Measurements from ENCODE around the gene CYTH1.
"Not testable (repeated sequence)": the region's sequence is repeated elsewhere in the genome, so short reads cannot be mapped to it uniquely, and the experiment has no call there.

CYTH1 gene

DNA sequence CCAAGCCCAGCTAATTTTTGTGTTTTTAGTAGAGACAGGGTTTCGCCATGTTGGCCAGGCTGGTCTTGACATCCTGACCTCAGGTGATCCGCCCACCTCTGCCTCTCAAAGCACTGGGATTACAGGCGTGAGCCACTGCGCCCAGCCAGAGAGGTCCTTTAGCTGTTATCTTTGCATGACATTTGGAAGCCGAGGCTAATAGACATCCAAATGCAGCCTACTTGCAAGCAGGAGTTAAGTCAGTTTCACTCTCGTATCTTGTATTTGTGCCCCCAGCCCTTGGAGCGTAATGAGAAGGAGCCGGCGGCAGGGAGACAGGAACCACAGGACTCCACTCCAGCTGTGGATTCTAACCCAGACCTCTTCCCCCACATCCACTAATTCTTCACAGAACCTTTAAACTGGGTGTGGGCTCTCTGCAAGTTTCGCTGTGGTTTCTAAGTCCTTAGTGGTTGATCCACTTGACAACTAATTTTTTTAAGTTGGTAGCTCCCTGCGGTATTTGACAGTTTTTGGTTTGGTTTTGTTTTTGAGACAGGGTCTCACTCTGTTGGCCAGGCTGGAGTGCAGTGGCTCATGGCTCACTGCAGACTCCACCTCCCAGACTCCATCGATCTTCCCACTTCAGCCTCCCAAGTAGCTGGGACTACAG, 3.1 kb upstream of the CYTH1 start:
- no peak for DNase-seq

DNA sequence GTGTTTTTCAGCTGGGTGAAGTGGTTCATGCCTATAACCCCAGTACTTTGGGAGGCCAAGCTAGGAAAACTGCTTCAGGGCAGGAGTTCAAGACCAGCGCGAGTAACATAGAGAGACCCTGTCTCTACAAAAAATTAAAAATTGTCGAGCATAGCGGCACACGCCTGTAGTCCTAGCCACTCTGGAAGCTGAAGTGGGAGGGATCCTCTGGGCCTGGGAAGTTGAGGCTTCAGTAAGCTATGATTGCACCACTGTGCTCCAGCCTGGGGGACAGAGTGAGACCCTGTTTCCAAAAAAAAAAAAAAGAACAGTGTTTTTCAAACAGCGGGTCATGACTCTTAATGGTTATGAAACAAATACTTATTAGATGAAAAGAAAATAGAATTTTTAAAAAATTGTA, 2.3 kb upstream of the CYTH1 start:
- DNase-seq, result no peak

DNA sequence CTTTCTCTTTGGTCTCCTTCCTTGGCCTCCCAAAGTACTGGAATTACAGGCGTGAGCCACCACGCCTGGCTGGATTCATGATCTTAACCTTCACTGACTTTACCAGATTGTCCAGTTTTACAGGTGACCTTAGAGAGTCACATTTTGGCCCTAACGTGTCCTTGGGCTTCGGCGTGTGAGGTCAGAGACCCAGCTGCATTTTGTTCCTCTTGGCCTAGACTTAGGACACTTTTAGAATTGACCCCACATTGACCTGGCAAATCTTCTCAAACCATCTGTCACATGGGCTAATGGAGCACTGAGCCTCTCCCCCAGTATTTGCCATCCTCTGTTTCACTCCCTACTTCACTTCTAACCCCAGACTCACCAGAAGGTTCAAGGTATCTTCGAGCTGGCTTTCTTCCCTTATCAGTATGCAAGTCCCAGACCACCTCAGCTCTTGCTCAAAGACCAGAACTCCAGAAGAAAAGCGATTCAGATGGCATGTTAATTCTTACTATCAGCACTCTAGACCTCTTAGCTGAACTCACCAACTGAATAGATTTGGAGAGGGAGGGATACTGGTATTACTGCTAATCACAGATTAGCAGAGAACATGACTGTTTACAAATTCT, 1.7 kb upstream of the CYTH1 start:
- no peak for DNase-seq

DNA sequence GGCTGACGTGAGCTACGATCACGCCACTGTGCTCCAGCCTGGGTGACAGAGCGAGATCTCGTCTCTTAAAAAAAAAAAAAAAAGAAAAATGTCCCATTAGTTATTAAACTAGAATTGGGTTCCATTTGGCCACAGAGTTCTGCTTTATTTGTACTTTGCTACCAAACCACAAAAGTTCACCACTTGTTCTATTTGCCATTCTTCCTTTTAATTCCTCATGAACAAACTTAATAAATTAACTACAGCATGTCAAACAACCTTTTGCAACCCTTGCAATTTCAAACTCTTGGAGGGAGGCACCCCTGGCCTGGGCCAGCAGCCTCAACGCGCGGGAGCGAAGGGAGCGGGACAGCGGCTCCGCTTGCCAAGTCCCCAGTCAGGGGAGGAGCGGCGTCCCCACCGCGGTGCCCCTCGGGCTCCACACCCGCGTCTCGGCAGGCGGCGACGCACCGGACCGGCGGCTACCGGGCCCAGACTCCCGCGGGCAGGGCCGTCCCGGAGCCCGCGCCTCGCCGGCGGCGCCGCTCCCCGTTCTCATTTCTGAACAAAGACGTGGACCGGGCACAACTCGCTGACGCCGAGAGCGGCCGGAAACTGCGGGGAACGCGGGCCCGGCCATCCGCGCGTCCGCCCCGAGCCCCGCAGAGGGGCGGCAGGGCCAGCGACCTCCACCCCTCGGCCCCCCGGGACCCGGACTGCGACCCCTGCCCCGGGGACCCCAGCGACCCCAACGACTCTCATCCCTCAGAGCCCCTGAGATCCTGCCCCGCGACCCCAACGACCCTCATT, 775 bp downstream of the CYTH1 start:
- no peak for DNase-seq

DNA sequence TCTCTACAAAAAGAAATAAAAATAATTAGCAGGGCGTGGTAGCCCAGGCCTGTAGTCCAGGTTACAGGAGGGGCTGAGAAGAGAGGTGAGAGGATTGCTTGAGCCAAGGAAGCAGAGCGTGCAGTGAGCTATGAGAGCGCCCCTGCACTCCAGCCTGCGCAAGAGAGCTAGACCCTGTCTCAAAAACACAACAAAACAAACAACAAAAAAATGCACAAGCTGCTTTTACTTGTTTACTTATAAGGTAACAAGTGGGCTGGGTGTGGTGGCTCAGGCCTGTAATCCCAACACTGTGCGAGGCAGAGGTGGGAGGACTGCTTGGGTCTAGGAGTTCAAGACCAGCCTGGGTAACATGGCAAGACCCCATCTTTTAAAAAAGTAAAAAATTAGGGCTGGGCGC, 1.7 kb downstream of the CYTH1 start:
- no peak for DNase-seq

DNA sequence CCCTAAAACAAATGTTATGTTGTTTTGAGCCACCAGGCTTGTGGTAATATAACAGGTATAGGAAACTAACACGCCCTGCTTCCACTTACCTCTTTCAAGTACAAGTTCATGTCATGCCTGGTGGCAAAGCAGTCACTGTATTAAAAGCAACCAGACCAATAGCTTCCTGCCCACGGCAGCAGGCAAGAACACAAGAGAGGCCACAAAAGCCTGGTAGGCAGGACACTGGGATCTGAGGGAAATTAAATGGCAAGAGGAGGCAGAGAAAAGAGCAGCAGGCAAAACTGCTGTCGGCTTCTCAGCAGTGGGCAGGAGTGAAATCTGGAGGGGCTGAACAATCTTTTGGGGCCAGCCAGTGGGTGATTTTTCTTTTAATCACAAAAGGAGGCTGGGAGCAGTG, 2.2 kb downstream of the CYTH1 start:
- DNase-seq, result peak; percentile 10

DNA sequence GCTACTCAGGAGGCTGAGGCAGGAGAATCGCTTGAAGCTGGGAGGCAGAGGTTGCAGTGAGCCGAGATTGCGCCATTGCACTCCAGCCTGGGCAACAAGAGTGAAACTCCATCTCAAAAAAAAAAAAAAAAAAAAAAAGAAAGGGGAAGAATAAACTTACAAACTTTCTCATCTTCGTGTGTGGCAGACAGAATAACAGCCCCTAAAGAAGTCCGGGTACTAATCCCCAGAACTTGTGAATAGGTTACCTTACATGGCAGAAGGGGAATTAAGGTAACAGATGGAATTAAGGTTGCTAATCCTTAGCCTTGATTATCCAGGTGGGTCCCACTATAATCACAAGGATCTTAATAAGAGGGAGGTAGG, 2.8 kb downstream of the CYTH1 start:
- DNase-seq, result not testable (repeated sequence)

DNA sequence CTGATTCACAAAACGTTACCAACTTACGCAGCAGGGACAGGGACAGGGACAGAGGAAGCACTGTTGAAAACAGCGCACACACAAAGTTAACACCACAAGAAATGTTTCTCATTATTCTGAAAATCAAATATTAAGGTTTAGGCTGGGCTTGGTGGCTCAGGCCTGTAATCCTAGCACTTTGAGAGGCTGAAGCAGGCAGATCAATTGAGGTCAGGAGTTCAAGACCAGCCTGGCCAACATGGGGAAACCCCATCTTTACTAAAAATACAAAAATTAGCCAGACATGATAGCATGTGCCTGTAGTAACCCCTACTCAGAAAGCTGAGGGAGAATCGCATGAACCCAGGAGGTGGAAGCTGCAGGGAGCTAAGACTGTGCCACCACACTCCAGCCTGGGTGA, 4.2 kb downstream of the CYTH1 start:
- no peak for DNase-seq

DNA sequence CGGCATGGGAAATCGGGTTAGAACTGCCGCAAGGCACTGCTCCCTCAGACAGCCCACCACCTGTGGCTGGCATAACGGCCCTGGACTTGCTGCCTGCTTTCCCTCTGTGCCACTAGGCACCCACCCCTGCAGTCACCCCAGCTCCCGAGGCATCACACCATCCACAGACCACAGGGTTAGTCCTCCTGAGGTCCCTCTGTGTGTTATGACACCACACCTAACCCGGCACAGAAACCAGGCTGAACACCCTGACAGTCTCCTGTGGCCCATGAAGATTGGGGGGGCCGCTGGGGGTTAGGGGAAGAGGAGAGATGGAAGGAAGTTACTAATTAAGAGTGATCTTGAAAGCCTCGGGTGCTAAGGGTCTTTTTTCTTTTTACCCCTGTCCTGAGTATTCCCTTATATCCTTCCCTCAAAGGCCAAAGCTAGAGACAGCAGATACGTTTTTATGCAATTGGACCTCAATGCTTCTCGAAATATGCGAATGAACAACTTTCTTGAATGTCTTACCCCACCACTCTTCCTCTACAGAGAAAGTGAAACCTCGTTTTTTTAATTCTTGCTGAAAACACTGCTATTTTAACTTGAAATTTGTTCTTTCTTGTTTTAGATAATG, 7.0 kb downstream of the CYTH1 start:
- DNase-seq, result no peak

DNA sequence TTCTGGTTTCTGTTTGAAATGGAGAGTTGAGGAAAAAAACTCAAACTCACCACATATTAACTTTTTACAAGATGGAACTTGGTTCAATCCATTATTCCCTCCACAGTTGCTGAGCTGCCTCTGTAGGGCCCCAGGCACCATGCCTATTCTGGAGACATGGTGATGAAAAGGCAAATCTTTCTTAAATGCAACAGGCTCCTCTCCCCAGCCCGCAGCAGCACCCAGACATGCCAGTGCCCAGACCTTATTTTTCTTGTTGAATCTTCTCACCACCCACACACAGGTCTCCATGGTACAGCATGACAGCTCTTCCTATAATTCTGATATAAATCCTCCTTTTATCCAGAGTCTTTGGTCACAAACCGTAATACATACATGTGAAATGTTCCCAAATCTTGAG, 7.6 kb downstream of the CYTH1 start:
- DNase-seq, result no peak

DNA sequence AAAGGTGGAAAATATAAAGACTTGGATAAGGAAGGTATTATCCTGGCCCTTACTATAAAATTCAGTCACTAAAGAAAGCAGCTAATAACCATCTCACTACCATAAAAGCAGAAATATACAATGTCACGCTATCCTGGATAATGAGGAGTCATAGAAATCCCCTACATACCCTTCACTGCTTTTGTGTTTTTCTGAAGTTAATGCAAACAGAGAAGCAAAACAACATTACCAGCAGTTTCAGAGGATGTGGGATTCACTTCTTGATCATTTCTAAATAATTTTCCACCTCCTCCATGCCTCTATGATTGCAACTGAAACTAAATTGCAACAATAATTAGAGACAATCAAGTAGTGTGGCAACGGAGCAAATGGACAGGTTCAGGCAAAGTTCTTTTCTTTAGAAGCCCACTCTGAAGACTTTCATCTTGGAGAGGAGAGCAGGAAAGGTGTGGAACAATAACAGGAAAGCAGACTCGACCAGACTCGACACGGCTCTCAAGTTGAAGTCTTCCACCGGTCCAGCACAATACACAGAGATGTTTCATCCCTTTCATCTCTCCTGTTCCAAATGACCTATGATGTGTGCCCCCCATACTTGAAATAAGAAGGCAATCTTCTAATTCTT, 10.2 kb downstream of the CYTH1 start:
- DNase-seq, result no peak

DNA sequence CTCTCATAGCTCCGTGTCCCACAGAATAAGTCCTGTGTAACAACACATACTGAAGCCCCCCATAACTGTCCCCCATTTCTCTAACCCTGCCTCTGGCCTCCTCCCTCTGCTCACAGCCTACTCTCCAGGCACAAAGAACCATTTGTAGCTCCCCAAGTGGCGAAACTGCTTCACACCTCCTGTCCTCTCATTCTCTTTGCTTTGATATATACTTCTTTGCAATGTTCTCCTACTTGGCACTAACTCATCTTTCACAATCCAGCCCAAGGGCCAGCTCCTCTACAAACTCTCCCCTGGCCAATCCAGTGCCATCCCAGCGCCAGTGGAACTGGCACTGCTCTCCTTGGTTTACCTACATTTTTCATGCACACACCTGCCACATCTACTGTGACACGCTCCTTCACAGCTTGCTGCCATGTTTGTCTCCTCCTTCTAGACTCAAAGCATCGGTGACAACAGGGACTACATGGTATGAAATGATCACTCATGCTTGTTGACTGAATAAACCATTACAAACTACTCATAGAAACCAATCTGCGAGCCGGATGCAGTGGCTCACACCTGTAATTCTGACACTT, 12.8 kb downstream of the CYTH1 start:
- DNase-seq, result no peak

DNA sequence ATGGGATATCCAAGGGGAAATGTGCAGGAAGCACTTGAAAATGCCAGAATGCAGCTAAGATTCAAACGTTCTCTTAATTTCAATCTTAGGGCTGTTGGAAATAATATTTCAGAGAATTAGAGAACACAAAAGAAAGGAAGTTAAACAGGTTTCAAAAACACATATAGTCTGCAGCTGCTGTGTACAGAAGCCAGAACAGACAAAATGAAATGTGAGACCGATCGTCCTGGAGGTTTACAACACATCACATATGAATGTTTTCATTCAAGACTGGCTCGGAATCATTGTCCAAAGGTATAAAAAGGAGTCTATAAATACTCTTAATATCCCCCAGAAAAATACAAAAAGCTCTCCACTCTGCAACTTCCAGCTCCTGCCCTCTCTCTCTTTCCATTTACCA, 14.3 kb downstream of the CYTH1 start:
- DNase-seq, result no peak

DNA sequence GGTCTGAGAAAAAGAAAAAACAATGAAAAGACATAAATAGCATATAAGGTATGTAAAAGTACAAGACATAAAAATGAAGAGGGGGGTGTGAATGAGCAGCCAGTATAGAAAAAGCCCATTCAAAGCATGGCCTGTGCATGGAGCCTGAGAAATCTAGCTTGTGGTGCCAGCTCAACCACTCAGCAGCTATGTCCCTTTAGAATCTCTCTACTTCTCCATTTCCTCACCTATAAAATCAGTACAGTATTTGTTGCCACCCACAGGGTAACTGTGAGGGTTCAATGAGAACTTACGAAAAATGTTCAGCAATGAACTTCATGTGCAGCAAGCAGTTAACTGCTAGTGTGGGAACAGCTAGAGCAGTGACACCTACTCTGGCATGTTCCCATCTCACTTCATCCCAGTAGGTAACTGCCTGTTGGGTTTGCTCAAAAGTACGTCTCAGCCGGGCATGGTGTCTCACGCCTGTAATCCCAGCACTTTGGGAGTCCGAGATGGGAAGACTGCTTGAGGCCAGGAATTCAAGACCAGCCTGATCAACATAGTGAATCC, 15.3 kb downstream of the CYTH1 start:
- DNase-seq, result no peak

DNA sequence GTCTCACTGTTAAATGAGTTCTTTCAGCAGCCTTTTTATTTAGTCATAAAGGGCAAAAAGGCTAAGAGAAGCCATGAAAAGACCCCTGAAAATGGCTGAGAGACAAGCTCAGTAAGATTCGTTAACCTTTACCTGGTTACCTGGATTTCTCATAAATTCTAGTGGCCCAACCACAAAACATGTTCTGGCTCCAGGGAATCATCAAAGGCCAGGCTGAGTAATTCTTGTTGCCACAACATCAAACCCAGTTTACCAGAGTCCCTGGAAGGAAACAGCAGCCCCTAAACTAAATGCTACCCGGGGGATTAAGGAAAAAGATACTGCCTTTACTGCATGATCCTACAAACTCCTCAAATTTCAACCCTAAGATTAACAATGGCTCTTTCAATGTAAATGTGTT, 15.8 kb downstream of the CYTH1 start:
- DNase-seq, result no peak

DNA sequence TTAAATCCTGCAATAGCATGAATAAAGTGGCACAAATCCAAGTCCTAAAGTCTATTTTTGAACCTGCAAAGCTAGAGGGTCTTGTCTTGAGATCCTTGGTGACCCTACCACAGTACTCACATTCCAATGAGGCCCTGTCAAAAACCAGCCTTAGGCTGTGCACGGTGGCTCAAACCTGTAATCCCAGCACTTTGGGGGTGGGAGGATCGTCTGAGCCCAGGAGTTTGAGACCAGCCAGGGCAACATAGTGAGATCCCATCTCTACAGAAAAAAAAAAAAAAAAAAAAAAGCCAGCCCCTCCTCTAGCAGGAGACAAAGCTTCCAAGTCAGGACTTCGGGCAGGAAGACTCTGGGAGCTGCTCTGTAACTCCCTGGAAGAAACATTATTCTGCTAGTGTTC, 16.3 kb downstream of the CYTH1 start:
- no peak for DNase-seq

DNA sequence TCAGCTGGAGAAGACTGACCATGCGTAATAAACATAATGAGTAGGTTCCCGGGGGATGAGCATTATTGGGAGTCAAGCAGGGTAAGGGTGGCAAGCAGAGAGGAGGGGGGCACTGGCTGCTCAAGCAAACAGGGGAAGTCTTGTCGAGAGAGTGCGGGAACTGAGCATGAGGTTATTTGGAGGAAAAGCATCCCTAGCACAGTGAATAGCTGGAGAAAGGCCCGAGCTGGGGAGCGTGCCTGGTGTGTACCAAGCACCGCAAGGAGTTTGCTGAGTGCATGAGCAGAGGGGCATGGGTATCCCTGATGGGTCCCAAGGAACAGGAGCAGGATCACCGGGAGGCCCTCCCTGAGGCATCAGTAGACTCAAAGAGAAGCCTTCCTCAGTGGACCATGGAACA, 17.2 kb downstream of the CYTH1 start:
- DNase-seq, result no peak

DNA sequence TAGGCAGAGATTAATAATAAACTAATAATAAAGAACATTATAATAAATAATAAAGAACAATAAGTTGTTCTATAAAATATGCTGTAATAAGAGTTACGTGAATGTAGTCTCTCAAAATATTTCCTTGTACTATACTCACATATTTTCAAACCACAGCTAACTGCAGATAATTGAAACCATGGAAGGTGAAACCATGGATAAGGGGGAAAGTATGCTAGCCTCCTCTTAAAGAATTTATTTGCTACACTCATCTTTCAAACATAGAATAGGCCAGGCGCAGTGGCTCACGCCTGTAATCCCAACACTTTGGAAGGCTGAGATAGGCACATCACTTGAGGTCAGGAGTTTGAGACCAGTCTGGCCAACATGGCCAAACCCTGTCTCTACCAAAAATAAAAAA, 18.5 kb downstream of the CYTH1 start:
- DNase-seq, result no peak

DNA sequence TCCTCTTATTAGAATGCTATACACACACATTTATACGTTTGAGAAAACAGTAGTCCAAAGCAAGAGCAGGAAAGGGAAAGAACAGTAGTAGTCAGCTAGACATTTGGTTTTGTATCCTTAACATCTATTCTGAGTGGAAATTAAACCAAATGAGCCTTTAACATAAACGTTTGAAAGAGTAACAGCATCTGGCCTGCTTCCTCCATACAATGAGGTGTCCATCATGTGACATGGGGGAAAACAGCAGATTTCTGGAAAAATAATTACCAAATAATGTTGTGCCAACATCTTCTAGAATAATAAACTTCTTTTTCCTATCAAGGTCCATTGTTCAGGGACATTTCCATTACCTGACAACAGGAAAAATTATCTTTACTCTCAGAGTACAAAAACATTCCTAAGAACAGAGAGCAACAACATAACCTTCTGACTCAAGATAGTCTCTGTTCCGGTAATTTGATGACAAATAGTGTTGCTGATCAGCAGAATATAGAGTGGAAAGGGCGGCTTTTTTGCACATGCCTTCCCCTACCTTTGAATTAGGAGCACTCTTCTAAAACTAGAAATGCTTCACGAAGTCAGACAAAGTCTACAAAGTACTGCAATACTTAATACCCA, 20.2 kb downstream of the CYTH1 start:
- DNase-seq, result no peak

DNA sequence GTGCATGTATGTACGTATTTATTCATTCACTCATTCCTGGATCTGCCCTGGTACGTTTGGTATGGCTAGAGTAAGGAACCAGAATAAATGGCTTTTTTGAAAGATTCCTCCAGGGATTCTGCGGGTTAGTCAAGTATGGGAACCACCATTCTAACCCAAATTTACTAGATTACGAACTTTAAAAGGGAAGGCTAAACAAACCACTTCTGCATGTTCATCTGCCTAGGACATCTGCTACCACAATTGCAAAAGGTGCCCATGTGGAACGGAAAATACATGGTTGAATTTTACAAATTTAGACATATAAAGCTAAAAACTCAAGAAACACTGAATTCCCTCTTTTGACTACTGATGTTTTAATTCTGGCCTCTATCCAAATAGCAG, 22.1 kb downstream of the CYTH1 start:
- DNase-seq, result no peak

DNA sequence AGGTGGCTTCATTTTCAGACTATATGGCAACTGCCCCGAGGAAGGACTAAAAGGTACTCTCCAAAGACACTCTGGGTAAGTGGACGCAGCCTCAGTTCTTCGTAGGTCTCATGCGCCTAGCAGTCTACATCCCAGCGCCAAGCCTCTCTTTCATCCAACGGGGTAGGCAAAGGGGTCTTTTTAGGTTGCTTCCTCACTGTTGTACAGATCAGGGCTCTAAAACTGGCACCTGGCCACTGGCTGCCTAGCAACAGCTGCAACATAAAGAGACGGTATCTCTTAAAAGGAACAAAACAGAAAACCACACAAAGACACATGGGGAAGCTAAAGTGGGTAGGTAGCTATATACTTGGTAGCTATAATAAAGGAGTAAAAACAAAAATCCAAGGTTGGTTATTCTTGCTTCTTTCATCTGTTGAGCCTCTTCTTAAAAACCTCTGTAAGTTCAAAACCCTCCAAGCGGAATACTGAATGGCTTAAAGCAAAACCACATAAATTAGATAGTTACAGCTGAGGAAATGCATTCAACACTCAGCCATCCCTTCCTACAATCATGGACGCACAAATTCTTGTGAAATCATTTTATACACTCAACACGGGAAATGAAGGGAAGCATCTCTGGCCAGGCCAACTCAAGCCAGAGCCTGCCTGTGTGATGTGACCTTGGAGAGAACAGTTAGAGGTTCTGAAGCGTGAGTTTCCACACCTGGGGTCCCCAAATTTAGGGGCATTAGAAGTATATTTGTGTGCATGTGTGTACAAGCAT, 22.7 kb downstream of the CYTH1 start:
- peak; percentile 45 for DNase-seq
